Activated CD8-positive, alpha-beta memory T cell treated with anti-CD3 and anti-CD28 coated beads, Interleukin-2, amount 50 U/mL, for 24 hours (primary cell): ENCODE results near the gene LAMA3.
"Not testable (repeated sequence)": the region's sequence is repeated elsewhere in the genome, so short reads cannot be mapped to it uniquely, and the experiment has no call there.

Experiments
- DNase-seq: peaks from one replicate; pipeline ENCODE4 v3.0.0-alpha.2; 2020; ENCODE audit errors: extremely low read depth

LAMA3 gene

GRCh38 chr18:23703057-23703986 lies 14.1 kb downstream of the LAMA3 start:
- no peak for DNase-seq

DNA sequence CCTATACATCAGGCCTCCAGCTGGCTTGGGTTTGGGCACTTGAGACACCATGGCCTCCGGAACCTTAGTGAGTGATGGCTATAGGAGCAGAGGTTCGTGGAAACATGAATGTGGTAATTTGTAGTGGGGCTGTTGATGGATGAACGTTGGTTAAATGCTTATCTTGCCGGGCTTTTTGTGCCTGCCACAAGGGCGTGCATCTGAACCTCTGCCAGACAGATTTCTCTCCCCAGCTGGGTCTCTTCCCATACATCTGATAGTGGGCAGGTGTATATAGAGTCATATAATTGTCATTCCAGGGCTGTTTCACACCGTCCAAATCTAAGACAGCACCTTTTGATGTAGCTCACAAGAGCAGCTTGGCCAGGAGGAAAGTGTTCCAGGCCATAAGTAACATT lies 14.7 kb downstream of the LAMA3 start:
- DNase-seq, result no peak

- no peak for DNase-seq
These were observed 15.6 kb downstream of the LAMA3 start for GRCh38 chr18:23704806-23705205.

GRCh38 chr18:23706971-23707640 lies 17.9 kb downstream of the LAMA3 start:
- DNase-seq, result no peak

DNA sequence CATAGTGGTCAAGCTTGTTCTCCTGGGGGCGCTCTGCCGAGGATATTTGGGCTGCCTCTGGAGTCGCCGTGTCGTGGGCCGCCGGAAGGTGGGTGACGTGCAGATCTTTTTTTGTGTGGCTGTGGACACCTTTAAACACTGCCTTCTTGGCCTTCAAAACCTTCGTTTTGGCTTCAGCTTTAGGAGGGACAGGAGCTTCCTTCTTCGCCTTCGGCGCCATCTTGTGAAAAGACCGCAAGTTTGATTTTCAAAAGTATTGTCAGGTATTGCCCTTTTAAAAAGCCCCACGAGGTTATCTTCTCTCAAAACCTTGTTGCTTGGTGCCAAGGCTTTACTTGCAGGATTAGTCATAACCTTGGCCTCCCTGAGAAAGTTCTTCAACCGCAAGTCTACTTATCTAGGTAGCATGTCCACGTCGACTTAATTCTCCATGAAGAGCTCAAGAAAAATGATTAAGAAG lies 20.8 kb downstream of the LAMA3 start:
- DNase-seq, result no peak

GRCh38 chr18:23710946-23711345 lies 21.7 kb downstream of the LAMA3 start:
- DNase-seq, result no peak

DNA sequence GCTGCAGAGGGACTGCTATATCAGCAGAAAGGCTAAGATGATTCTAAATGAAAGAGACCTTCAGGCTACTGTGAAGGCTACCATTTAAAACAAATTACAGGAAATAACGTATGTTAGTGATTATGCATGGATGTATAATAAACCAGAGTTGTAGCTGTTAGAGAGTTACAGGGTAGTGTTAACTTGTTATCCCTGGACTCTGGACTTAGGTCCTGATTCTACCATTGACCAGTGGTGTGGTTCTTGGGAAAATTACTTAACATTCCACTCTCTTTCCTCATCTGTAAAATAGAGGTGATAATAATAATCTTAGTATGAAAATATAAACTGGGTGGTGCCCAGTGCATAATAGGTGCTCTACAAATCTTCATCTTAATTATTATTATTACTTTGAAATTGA lies 22.2 kb downstream of the LAMA3 start:
- DNase-seq, result no peak

- no peak for DNase-seq
These were observed 23.2 kb downstream of the LAMA3 start for GRCh38 chr18:23712445-23712844.

GRCh38 chr18:23714576-23714975 lies 25.3 kb downstream of the LAMA3 start:
- no peak for DNase-seq

GRCh38 chr18:23716079-23716478 lies 26.8 kb downstream of the LAMA3 start:
- DNase-seq, result not testable (repeated sequence)

- DNase-seq, result no peak
These were observed 27.3 kb downstream of the LAMA3 start for GRCh38 chr18:23716516-23716915.

- DNase-seq, result no peak
These were observed 27.7 kb downstream of the LAMA3 start for GRCh38 chr18:23716966-23717365.

DNA sequence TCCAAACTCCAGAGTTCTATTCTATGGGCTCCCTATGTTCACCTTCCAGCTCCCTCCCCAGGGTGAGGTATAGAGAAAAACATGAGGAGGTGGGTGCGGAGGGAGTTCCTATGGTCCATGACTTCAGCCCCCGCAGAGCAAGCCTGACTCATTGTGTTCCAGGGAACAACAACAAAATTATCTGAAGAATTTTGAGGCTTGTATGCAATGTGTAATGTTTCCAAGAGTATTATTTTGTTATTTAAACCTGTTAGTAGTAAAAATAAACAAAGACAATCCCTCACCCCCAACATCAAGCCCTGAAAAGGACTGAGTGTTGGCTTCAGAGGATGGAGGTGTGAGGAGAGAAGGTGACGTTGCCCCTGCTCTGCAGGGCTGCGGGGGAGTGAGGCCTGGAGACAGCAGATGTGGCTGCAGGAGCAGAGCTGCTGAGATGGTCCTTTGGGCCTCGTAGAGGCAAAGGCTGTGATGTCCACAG lies 29.0 kb downstream of the LAMA3 start:
- no peak for DNase-seq

- no peak for DNase-seq
These were observed 29.5 kb downstream of the LAMA3 start for GRCh38 chr18:23718731-23719130.

DNA sequence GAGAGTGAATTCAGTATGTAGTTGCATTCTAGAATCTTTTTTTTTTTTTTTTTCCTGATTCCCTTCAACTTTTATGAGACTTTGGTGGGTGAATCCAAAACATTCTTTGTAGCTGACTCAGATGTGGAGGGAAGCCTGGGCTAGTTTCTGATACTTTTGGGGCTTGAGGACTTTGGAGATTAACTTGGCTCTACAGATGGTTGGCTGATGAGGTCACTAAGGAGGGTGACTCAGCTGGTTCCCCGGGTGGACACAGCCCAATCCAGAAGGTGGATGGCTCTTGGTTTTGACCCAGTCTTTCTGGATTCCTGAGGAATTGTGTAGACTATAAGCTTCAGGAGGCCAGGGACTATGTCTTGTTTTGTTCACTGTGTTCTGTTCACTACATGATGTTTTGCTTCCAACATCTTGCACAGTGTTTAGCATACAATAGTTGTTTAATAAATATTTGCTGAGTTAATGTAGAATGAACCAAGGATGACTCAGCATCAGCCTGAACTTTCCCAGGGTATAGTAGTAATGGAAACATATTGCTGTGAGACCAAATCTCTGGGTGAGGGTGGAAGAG lies 30.5 kb downstream of the LAMA3 start:
- DNase-seq, result no peak

GRCh38 chr18:23721696-23722480 lies 32.6 kb downstream of the LAMA3 start:
- no peak for DNase-seq

DNA sequence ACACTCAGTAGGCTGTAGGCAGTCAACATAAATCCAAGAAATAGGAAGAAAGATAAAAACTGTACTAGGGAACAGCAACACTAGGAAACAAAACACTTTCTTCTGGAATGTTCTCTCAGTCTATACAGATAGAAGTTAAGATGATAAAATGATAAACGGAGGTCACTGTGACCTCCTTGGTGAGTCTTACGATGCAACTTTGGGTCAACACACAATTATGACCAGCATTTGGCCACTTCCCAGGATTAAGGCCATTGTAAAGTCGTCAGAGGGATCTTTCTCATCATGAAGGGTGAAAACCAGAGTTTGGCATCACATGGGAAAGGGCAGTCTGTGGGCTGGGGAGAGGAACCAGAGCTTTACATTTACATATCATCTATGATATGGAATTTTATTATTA lies 33.4 kb downstream of the LAMA3 start:
- DNase-seq, result no peak

GRCh38 chr18:23723121-23723520 lies 33.9 kb downstream of the LAMA3 start:
- no peak for DNase-seq

GRCh38 chr18:23724681-23725080 lies 35.4 kb downstream of the LAMA3 start:
- DNase-seq, result no peak

DNA sequence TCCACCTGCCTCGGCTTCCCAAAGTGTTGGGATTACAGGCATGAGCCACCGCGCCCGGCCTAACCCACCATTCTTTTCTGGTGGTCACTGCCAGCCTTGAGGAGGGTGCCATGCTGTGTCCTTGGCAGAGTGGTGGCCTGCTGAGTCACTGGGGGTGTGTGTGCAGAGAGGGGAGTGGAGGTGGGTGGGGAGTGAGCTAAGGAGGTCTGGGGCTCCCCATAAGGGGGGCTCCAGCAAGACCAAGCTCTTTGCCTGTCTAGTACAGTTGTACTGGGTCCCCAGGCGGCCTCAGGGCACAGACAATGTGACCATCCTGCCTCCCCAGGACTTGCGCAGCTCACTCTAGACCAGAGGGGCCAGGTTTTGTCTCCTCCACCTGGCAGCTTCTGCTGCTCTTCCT lies 36.1 kb downstream of the LAMA3 start:
- no peak for DNase-seq

DNA sequence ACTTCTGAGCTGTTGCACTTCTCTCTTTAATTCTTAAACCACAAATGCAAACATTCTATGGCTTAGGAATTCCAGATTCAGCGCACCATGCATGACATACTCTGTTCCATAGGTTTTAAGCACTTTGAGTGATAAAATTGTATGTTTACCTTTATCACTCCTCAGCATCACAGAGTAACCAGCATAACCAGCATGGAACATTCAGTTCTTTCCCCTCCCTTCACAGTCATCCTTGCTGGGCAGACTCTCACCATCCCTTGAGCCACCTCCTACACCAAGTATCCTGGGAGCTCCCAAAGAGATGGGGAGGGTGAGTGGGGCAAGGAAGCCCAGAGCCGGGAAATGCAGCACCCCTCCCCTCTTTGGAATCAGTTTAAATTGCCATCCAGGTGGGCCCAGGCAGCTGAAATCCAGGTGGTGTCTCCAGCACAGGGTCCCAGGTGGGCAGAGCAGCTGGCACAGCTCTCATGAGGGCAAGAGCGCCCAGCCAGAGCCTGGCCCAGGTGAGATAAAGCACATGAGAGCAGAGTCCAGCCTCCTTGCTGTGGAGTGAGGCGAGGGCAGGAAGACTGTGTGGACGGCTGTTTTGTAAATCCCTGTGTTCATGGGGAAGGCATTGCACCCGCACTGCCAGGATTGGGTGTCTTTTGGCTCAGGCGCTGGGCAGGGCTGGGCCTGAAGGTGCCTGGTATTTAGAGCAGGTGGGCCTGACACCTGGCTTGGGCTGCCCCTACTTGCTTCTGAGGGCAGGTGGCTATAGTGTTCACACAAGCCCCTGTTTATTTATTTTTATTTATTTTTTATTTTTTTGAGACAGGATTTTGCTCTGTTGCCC lies 36.8 kb downstream of the LAMA3 start:
- no peak for DNase-seq
